ENCODE data around the gene UQCRC1.

- TF ChIP-seq CTCF (IDR thresholded peaks at IDR 0.05; ENCODE audit: insufficient read depth, low read length), result no peak
- TF ChIP-seq REST (IDR thresholded peaks at IDR 0.05; ENCODE audit: insufficient replicate concordance, low read depth), result no peak
- TF ChIP-seq POLR2AphosphoS5 (IDR thresholded peaks at IDR 0.05; ENCODE audit: low read depth), result no peak
These were observed 1.9 kb downstream of the UQCRC1 start for GRCh38 chr3:48607519-48607918.
